HG03097 (cell line): ENCODE measurements around the gene PI16.
"Not testable (repeated sequence)": the region's sequence is repeated elsewhere in the genome, so short reads cannot be mapped to it uniquely, and the experiment has no call there.

Experiments
- ATAC-seq: cut with Tn5 transposase; IDR thresholded peaks from one replicate; pipeline ENCODE4 v1.9.1; 2021; ENCODE audit not compliant: unreplicated experiment, low FRiP score

The PI16 gene

GRCh38 chr6:36927691-36928546 is 26.6 kb upstream of the PI16 start:
- ATAC-seq: no peak

- no peak for ATAC-seq
Observed at GRCh38 chr6:36928547-36928918, 26.0 kb upstream of the PI16 start.

- ATAC-seq: no peak
Observed at GRCh38 chr6:36929152-36929551, 25.4 kb upstream of the PI16 start.

- no peak for ATAC-seq
Observed at GRCh38 chr6:36929607-36930006, 24.9 kb upstream of the PI16 start.

GRCh38 chr6:36930483-36930882 is 24.1 kb upstream of the PI16 start:
- no peak for ATAC-seq

GRCh38 chr6:36933102-36933501 is 21.4 kb upstream of the PI16 start:
- no peak for ATAC-seq

GRCh38 chr6:36933519-36933918 is 21.0 kb upstream of the PI16 start:
- no peak for ATAC-seq

GRCh38 chr6:36934901-36935300 is 19.6 kb upstream of the PI16 start:
- no peak for ATAC-seq

GRCh38 chr6:36936824-36937223 is 17.7 kb upstream of the PI16 start:
- no peak for ATAC-seq

GRCh38 chr6:36937896-36938295 is 16.6 kb upstream of the PI16 start:
- no peak for ATAC-seq

- ATAC-seq: no peak
Observed at GRCh38 chr6:36938536-36938935, 16.0 kb upstream of the PI16 start.

GRCh38 chr6:36939005-36939404 is 15.5 kb upstream of the PI16 start:
- ATAC-seq: not testable (repeated sequence)

GRCh38 chr6:36940027-36940426 is 14.5 kb upstream of the PI16 start:
- no peak for ATAC-seq

GRCh38 chr6:36941561-36941960 is 13.0 kb upstream of the PI16 start:
- ATAC-seq: not testable (repeated sequence)

- not testable (repeated sequence) for ATAC-seq
Observed at GRCh38 chr6:36942329-36942728, 12.2 kb upstream of the PI16 start.

- no peak for ATAC-seq
Observed at GRCh38 chr6:36944650-36945049, 9.9 kb upstream of the PI16 start.

- no peak for ATAC-seq
Observed at GRCh38 chr6:36945301-36945700, 9.2 kb upstream of the PI16 start.

GRCh38 chr6:36946526-36946925 is 8.0 kb upstream of the PI16 start:
- ATAC-seq: no peak

GRCh38 chr6:36947570-36948351 is 6.8 kb upstream of the PI16 start:
- no peak for ATAC-seq

GRCh38 chr6:36949076-36949475 is 5.5 kb upstream of the PI16 start:
- ATAC-seq: not testable (repeated sequence)

- ATAC-seq: no peak
Observed at GRCh38 chr6:36949636-36950035, 4.9 kb upstream of the PI16 start.

- ATAC-seq: no peak
Observed at GRCh38 chr6:36953931-36954261, 642 bp upstream of the PI16 start.
